DND-41 (cell line): ENCODE data around the gene NAV1.
A peak's percentile ranks its signal among the peaks of the same experiment; 100 is the strongest.

ENCODE experiments used
- ATAC-seq: fragments of 200-7000 bp; cut with Tn5 transposase; 3 replicates; pipeline ENCODE4 v1.9.1; 2021; ENCODE audit warnings: low read depth; ENCODE audit not compliant: insufficient read depth
- DNase-seq: peaks from one replicate; pipeline ENCODE4 v3.0.0-alpha.2; 2020
- H2AFZ ChIP-seq: 2 replicates; pipeline ENCODE4 v1.6.0; 2012; ENCODE audit warnings: low read depth, low read length
- H3K27ac ChIP-seq: 2 replicates; pipeline ENCODE4 v1.5.1; 2012; ENCODE audit warnings: low read length, inconsistent platforms
- H3K27me3 ChIP-seq: fragments of 200-600 bp; sonication (generic); 2 replicates; pipeline ENCODE4 v1.6.0; 2012; ENCODE audit warnings: low read length, mild to moderate bottlenecking, inconsistent platforms; ENCODE audit not compliant: insufficient read depth, poor library complexity
- H3K36me3 ChIP-seq: 2 replicates; pipeline ENCODE4 v1.5.1; 2012; ENCODE audit warnings: low read length, inconsistent platforms; ENCODE audit not compliant: insufficient read depth
- H3K4me1 ChIP-seq: 2 replicates; pipeline ENCODE4 v1.5.1; 2012; ENCODE audit warnings: mild to moderate bottlenecking, low read length; ENCODE audit not compliant: insufficient read depth
- H3K4me2 ChIP-seq: 2 replicates; pipeline ENCODE4 v1.6.0; 2012; ENCODE audit warnings: mild to moderate bottlenecking, moderate library complexity, low read length, inconsistent platforms; ENCODE audit not compliant: insufficient read depth
- H3K4me3 ChIP-seq, 2 experiments: fragments of 200-600 bp in 1 of 2; shearing (Covaris generic) in 1 of 2; 2 replicates each; pipeline ENCODE4 v1.5.1; 2012 to 2016; ENCODE audit warnings: inconsistent platforms in 2 of 2, low read length in 2 of 2, mild to moderate bottlenecking in 2 of 2, low read depth in 1 of 2, moderate library complexity in 1 of 2
- H3K79me2 ChIP-seq: 2 replicates; pipeline ENCODE4 v1.6.0; 2012; ENCODE audit warnings: low read length, inconsistent platforms; ENCODE audit not compliant: insufficient read depth
- H3K9ac ChIP-seq: 2 replicates; pipeline ENCODE4 v1.6.0; 2012; ENCODE audit warnings: low read depth, mild to moderate bottlenecking, inconsistent platforms, low read length, moderate library complexity
- H3K9me3 ChIP-seq: 2 replicates; pipeline ENCODE4 v1.5.1; 2012; ENCODE audit warnings: low read length, moderate library complexity, mild to moderate bottlenecking, inconsistent platforms; ENCODE audit not compliant: insufficient read depth, severe bottlenecking
- H4K20me1 ChIP-seq: 2 replicates; pipeline ENCODE4 v1.6.0; 2012; ENCODE audit warnings: low read length; ENCODE audit not compliant: insufficient read depth
- CTCF ChIP-seq: IDR thresholded peaks from 2 replicates; pipeline ENCODE4 v1.5.1; 2012; ENCODE audit warnings: borderline replicate concordance, low read length, moderate library complexity, mild to moderate bottlenecking; ENCODE audit not compliant: poor library complexity, severe bottlenecking; ENCODE audit errors: extremely low read depth
- EZH2 ChIP-seq: IDR thresholded peaks from 3 replicates; pipeline ENCODE4 v1.6.1; 2012; ENCODE audit warnings: borderline replicate concordance, low read depth, mild to moderate bottlenecking, moderate library complexity, low read length, inconsistent platforms; ENCODE audit not compliant: severe bottlenecking

Gene NAV1

GRCh38 chr1:201504799-201505502 lies 34.0 kb upstream of the NAV1 start:
- no peak overlapping the region for H3K27ac ChIP-seq
- no peak overlapping the region for H2AFZ ChIP-seq
- H3K4me2 ChIP-seq, result peak overlapping the region; percentile 75; the same call in 1 of the 2 replicates
- peaks cover 14% of the 10 kb centered on the region for H4K20me1 ChIP-seq
- peak overlapping the region in 1 of 2 experiments; percentile 66; a peak in 1 of 4 replicates for H3K4me3 ChIP-seq
- no peaks in the 10 kb centered on the region for H3K9me3 ChIP-seq
- no peaks in the 10 kb centered on the region for H3K27me3 ChIP-seq
- H3K79me2 ChIP-seq, result peaks cover 58% of the 10 kb centered on the region
- ATAC-seq (no peak), DNase-seq (no peak)
- peaks cover 33% of the 10 kb centered on the region for H3K4me1 ChIP-seq
- peak overlapping the region; percentile 84; the same call in 1 of the 2 replicates for H3K9ac ChIP-seq
- peaks cover 6% of the 10 kb centered on the region; the same call in 1 of the 2 replicates for H3K36me3 ChIP-seq
- no peak for TF ChIP-seq EZH2
- TF ChIP-seq CTCF, result no peak

GRCh38 chr1:201505503-201505890 lies 33.4 kb upstream of the NAV1 start:
- peaks cover 12% of the 10 kb centered on the region for H4K20me1 ChIP-seq
- TF ChIP-seq CTCF (no peak), EZH2 (no peak)
- no peak overlapping the region for H3K27ac ChIP-seq
- peak overlapping the region; percentile 84; the same call in 1 of the 2 replicates for H3K9ac ChIP-seq
- H3K36me3 ChIP-seq, result 0 out of 2 replicates have a peak, but pooled peaks cover 6% of the 10 kb centered on the region
- peak overlapping the region; percentile 75 for H3K4me2 ChIP-seq
- DNase-seq (no peak), ATAC-seq (no peak)
- H3K4me3 ChIP-seq, result peak overlapping the region in 1 of 2 experiments; percentile 66; a peak in 2 of 4 replicates
- no peak overlapping the region for H2AFZ ChIP-seq
- peaks cover 33% of the 10 kb centered on the region for H3K4me1 ChIP-seq
- H3K9me3 ChIP-seq, result no peaks in the 10 kb centered on the region
- H3K79me2 ChIP-seq, result peaks cover 53% of the 10 kb centered on the region
- H3K27me3 ChIP-seq, result no peaks in the 10 kb centered on the region

- TF ChIP-seq EZH2 (no peak), CTCF (no peak)
- H2AFZ ChIP-seq, result peak overlapping the region; percentile 72
- no peaks in the 10 kb centered on the region for H3K27me3 ChIP-seq
- peak overlapping the region; percentile 84 for H3K9ac ChIP-seq
- no peak for DNase-seq
- H4K20me1 ChIP-seq, result peaks cover 10% of the 10 kb centered on the region
- H3K79me2 ChIP-seq, result peaks cover 47% of the 10 kb centered on the region
- H3K27ac ChIP-seq, result peak overlapping the region; percentile 71
- ATAC-seq, result no peak
- no peaks in the 10 kb centered on the region for H3K9me3 ChIP-seq
- H3K4me3 ChIP-seq, result peak overlapping the region; percentile 38 to 66; a peak in 3 of 4 replicates
- H3K36me3 ChIP-seq, result 0 out of 2 replicates have a peak, but pooled peaks cover 6% of the 10 kb centered on the region
- H3K4me1 ChIP-seq, result peaks cover 33% of the 10 kb centered on the region
- H3K4me2 ChIP-seq, result peak overlapping the region; percentile 75
Observed at GRCh38 chr1:201506092-201506491, 32.8 kb upstream of the NAV1 start.
